ENCODE results near the gene SLC15A3. TPM values are rescaled to one million over a fixed set of nuclear protein-coding genes. Genes with fewer than 3 reads are reported as not detected.

The SLC15A3 gene
- total RNA-seq, 8 experiments from 2014 or later, result 0.73 to 24.5 (median 5.8) TPM

Other genes starting within 250 kb of the SLC15A3 start
- gene MS4A18, start 227.5 kb downstream of the SLC15A3 start, total RNA-seq, result under 1 TPM in 1 of 8 experiments, not detected in 7; 0.19 TPM
- gene MS4A15, start 195.3 kb downstream of the SLC15A3 start, total RNA-seq, result under 1 TPM in 3 of 8 experiments, not detected in 5; 0.13 to 0.33 (median 0.28) TPM
- gene MS4A10, start 166.8 kb downstream of the SLC15A3 start, total RNA-seq, result under 1 TPM in 4 of 8 experiments, not detected in 4; 0.08 to 0.33 (median 0.10) TPM
- gene CCDC86, start 110.1 kb downstream of the SLC15A3 start, total RNA-seq, result 10 to 100 TPM in 5 of 8 experiments, 1 to 10 TPM in 3; 4.8 to 55.6 (median 15.0) TPM
- gene PTGDR2, start 96.2 kb downstream of the SLC15A3 start, total RNA-seq, result 1 to 10 TPM in 1 of 8 experiments, under 1 TPM in 7; 0.27 to 4.6 (median 0.42) TPM
- gene ZP1, start 84.6 kb downstream of the SLC15A3 start, total RNA-seq, result under 1 TPM in 4 of 8 experiments, not detected in 4; 0.56 to 0.95 (median 0.65) TPM
- 100 to 1,000 TPM in 3 of 8 experiments, 10 to 100 TPM in 5; 58.6 to 136 (median 91.2) TPM for gene PRPF19, start 45.6 kb downstream of the SLC15A3 start, total RNA-seq
- 10 to 100 TPM in 5 of 8 experiments, 1 to 10 TPM in 3; 5.1 to 72.7 (median 28.6) TPM for gene TMEM109, start 38.0 kb downstream of the SLC15A3 start, total RNA-seq
- 100 to 1,000 TPM in 3 of 8 experiments, 10 to 100 TPM in 5; 16.4 to 180 (median 81.4) TPM for gene TMEM132A, start 27.7 kb downstream of the SLC15A3 start, total RNA-seq
- 1 to 10 TPM in 3 of 8 experiments, under 1 TPM in 4, not detected in 1; 0.14 to 1.7 (median 0.63) TPM for gene CD6, start 19.5 kb upstream of the SLC15A3 start, total RNA-seq
- 1 to 10 TPM in 1 of 8 experiments, under 1 TPM in 6, not detected in 1; 0.05 to 1.1 (median 0.13) TPM for gene CD5, start 150.3 kb upstream of the SLC15A3 start, total RNA-seq
- gene VPS37C, start 209.2 kb upstream of the SLC15A3 start, total RNA-seq, result 10 to 100 TPM in 5 of 8 experiments, 1 to 10 TPM in 3; 6.8 to 13.9 (median 11.0) TPM